ENCODE measurements around the gene LRRC47. TPM values are rescaled to one million over a fixed set of nuclear protein-coding genes. Genes with fewer than 3 reads are reported as not detected.

Gene LRRC47
- total RNA-seq, 1 experiment from 2014 or later, result 65.1 TPM

GRCh38 chr1:3761296-3762010 is 34.8 kb downstream of the LRRC47 start:
- Histone ChIP-seq H2AFZ (ENCODE audit: low read length) (no peak overlapping the region), H2BK15ac (ENCODE audit: low read depth, low read length) (no peak overlapping the region), H3K14ac (ENCODE audit: insufficient read depth, low read length) (no peak overlapping the region; the same call in 1 of the 2 replicates), H4K91ac (ENCODE audit: insufficient read length, low read depth, low read length) (no peak overlapping the region), H2BK5ac (ENCODE audit: insufficient read length, low read length) (no peak overlapping the region), H2BK120ac (ENCODE audit: low read depth, low read length, poor library complexity, severe bottlenecking) (no peak overlapping the region), H3K18ac (ENCODE audit: insufficient read length, low read depth, low read length) (no peak overlapping the region), H3K79me2 (ENCODE audit: insufficient read depth, low read length) (no peaks in the 10 kb centered on the region), H3K27ac (ENCODE audit: insufficient read length, low read depth, low read length) (no peak overlapping the region), H3K56ac (ENCODE audit: insufficient read length, low read depth, low read length) (no peak overlapping the region), H3K4ac (ENCODE audit: low read depth, low read length) (no peak overlapping the region), H4K5ac (ENCODE audit: insufficient read length, low read depth, low read length) (no peak overlapping the region), H4K20me1 (ENCODE audit: control insufficient read depth, insufficient read depth, insufficient read length) (no peaks in the 10 kb centered on the region), H2BK12ac (ENCODE audit: insufficient read length, low read depth, low read length) (no peak overlapping the region), H3K9ac (ENCODE audit: extremely low read depth, insufficient read length, low read length) (no peak overlapping the region), H3K4me2 (ENCODE audit: insufficient read depth, insufficient read length, low read length) (no peak overlapping the region), H3T11ph (ENCODE audit: low read length) (no peak overlapping the region), H2AK5ac (ENCODE audit: insufficient read length, low read length) (no peak overlapping the region), H3K79me1 (ENCODE audit: insufficient read depth, low read depth, low read length, poor library complexity, severe bottlenecking) (no peaks in the 10 kb centered on the region), H2BK20ac (ENCODE audit: low read depth, low read length, poor library complexity, severe bottlenecking) (no peak overlapping the region), H3K23ac (ENCODE audit: insufficient read length, low read depth, low read length) (no peak overlapping the region), H3K23me2 (ENCODE audit: insufficient read length, low read depth, low read length, poor library complexity, severe bottlenecking) (no peaks in the 10 kb centered on the region), H3K27me3 (ENCODE audit: insufficient read depth, low read length) (no peaks in the 10 kb centered on the region), H4K8ac (replicated peaks; ENCODE audit: insufficient read length, low read depth, low read length) (peak overlapping the region; percentile 10), H3K4me1 (ENCODE audit: insufficient read depth, low read length) (no peaks in the 10 kb centered on the region), H3K9me3 (ENCODE audit: control insufficient read depth, low read depth, low read length) (no peaks in the 10 kb centered on the region)
- no CpG with 5 or more reads among the region's 17 CpGs for WGBS (ENCODE audit: extremely low coverage, insufficient read length, low lambda C conversion rate)
- no peak for DNase-seq
- Mint-ChIP-seq H3K4me3 (no peak overlapping the region), H3K4me1 (peaks cover 0 to 3% of the 10 kb centered on the region in 2 experiments; a peak in 3 of 4 replicates), H3K27ac (no peak overlapping the region; a peak in 1 of 7 replicates), H3K36me3 (ENCODE audit: insufficient read depth in 1 of 3, low read depth in 3 of 3) (peaks cover 0 to 6% (median 5%) of the 10 kb centered on the region in 3 experiments; a peak in 5 of 7 replicates), H3K27me3 (ENCODE audit: low read depth) (peaks cover 58% of the 10 kb centered on the region), H3K9me3 (peaks cover 15 to 18% of the 10 kb centered on the region in 2 experiments; a peak in 4 of 5 replicates)
- no peak for TF ChIP-seq CTCF (conservative IDR thresholded peaks at IDR 0.05)
